HEK293T (cell line): ENCODE measurements around the gene HTR3D.

Experiments
- CTCF ChIA-PET: fragments of 350-600 bp; formaldehyde crosslinking; extraction: SDS; loops from one replicate; lab custom pipeline; 2021; ENCODE audit warnings: antibody characterized with exemption, inconsistent platforms; lab: Yijun Ruan, JAX
- POLR2A ChIA-PET: fragments of 350-600 bp; formaldehyde crosslinking; extraction: SDS; loops from one replicate; lab custom pipeline; 2020; ENCODE audit warnings: antibody characterized with exemption, inconsistent platforms; lab: Yijun Ruan, JAX
- DNase-seq: peaks from one replicate; pipeline ENCODE4 v3.0.0; 2012; ENCODE audit warnings: mixed read lengths; ENCODE audit errors: extremely low spot score
- ARNT ChIP-seq: fragments of 450-650 bp; IDR thresholded peaks from 2 replicates; pipeline ENCODE4 v1.6.1; 2017; ENCODE audit warnings: mild to moderate bottlenecking
- BHLHE40 ChIP-seq: fragments of 450-650 bp; IDR thresholded peaks from 2 replicates; pipeline ENCODE4 v1.6.1; 2016; ENCODE audit warnings: mild to moderate bottlenecking, moderate library complexity, borderline replicate concordance
- CTBP1 ChIP-seq: fragments of 450-650 bp; IDR thresholded peaks from 2 replicates; pipeline ENCODE4 v1.6.1; 2016; ENCODE audit warnings: borderline replicate concordance
- ELF4 ChIP-seq: fragments of 450-650 bp; IDR thresholded peaks from 2 replicates; pipeline ENCODE4 v1.6.1; 2017; ENCODE audit warnings: antibody characterized with exemption
- FOXA1 ChIP-seq: fragments of 450-650 bp; IDR thresholded peaks from 2 replicates; pipeline ENCODE4 v1.6.1; 2016; ENCODE audit warnings: mild to moderate bottlenecking
- FOXK2 ChIP-seq: fragments of 450-650 bp; IDR thresholded peaks from 2 replicates; pipeline ENCODE4 v1.6.1; 2016; ENCODE audit warnings: mild to moderate bottlenecking
- FOXM1 ChIP-seq: fragments of 450-650 bp; IDR thresholded peaks from 2 replicates; pipeline ENCODE4 v1.6.1; 2017; ENCODE audit warnings: mild to moderate bottlenecking, borderline replicate concordance
- HDGF ChIP-seq: fragments of 450-650 bp; IDR thresholded peaks from 2 replicates; pipeline ENCODE4 v1.6.1; 2017; ENCODE audit warnings: antibody characterized with exemption, borderline replicate concordance
- L3MBTL2 ChIP-seq: fragments of 450-650 bp; conservative IDR thresholded peaks from 2 replicates; pipeline ENCODE4 v1.6.1; 2016; ENCODE audit warnings: mild to moderate bottlenecking
- LEF1 ChIP-seq: fragments of 450-650 bp; IDR thresholded peaks from 2 replicates; pipeline ENCODE4 v1.6.1; 2017; ENCODE audit warnings: mild to moderate bottlenecking, borderline replicate concordance
- NFRKB ChIP-seq: fragments of 450-650 bp; IDR thresholded peaks from 2 replicates; pipeline ENCODE4 v1.6.1; 2016; ENCODE audit warnings: mild to moderate bottlenecking, moderate library complexity
- SP1 ChIP-seq: fragments of 450-650 bp; IDR thresholded peaks from 2 replicates; pipeline ENCODE4 v1.6.1; 2017
- SUZ12 ChIP-seq: fragments of 450-650 bp; IDR thresholded peaks from 2 replicates; pipeline ENCODE4 v1.6.1; 2016; ENCODE audit warnings: mild to moderate bottlenecking
- TARDBP ChIP-seq: fragments of 450-650 bp; IDR thresholded peaks from 2 replicates; pipeline ENCODE4 v1.6.1; 2016
- ZNF384 ChIP-seq: fragments of 450-650 bp; IDR thresholded peaks from 2 replicates; pipeline ENCODE4 v1.6.1; 2016
- TF ChIP-seq, protein P1 (sequence below): fragments of 450-650 bp; IDR thresholded peaks from 2 replicates; pipeline ENCODE4 v1.6.1; 2016

The HTR3D gene

DNA sequence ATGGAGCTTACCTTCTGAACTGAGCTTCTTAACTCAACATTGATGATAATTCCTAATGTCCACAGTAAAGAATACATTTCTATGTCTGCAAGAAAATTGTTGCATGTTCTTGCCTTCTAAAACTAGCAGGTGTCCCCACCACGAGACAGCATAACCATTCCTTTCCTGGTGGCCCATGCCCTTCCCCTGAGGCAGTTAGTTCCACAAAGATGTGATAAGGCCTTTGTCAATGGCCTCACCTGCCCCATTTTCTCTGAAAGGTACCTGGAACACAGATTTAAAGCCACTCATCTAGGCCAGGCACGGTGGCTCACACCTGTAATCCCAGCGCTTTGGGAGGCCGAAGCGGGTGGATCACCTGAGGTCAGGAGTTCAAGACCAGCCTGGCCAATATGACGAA is 44.4 kb downstream of the HTR3D start:
- DNase-seq, result no peak
- TF ChIP-seq SUZ12 (no peak), CTBP1 (no peak), HDGF (no peak), ELF4 (no peak), FOXM1 (no peak), TARDBP (no peak), NFRKB (no peak), L3MBTL2 (no peak), ZNF384 (no peak), LEF1 (no peak), FOXA1 (no peak), FOXK2 (no peak), SP1 (no peak)
- TF ChIP-seq, protein P1, sequence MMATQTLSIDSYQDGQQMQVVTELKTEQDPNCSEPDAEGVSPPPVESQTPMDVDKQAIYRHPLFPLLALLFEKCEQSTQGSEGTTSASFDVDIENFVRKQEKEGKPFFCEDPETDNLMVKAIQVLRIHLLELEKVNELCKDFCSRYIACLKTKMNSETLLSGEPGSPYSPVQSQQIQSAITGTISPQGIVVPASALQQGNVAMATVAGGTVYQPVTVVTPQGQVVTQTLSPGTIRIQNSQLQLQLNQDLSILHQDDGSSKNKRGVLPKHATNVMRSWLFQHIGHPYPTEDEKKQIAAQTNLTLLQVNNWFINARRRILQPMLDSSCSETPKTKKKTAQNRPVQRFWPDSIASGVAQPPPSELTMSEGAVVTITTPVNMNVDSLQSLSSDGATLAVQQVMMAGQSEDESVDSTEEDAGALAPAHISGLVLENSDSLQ, result no peak
- CTCF ChIA-PET, result no interaction called here

DNA sequence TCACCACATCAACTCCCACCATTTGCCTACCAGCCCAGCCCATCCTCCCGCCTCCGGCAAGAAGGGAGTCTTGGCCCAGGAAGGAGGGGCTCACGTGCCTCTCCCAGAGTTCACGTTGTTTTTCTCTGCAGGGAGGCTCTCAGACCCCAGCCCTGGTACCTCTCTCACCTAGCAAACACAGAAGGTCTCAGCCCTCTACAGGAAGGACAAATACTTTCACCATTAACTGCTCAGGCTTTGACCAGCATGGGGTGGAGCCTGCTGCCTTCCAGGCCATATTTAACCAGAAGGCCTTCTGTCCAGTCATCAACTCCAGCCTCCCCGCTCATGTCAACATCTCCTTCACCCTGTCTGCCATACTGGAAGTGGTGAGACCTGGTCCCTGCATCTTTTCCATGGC is 46.3 kb downstream of the HTR3D start:
- ChIA-PET CTCF (no interaction called here), POLR2A (no interaction called here)
- DNase-seq, result no peak
- no peak for TF ChIP-seq SP1
- TF ChIP-seq FOXA1, result no peak
- TF ChIP-seq HDGF, result no peak
- no peak for TF ChIP-seq ELF4
- TF ChIP-seq TARDBP, result no peak
- TF ChIP-seq FOXM1, result no peak
- no peak for TF ChIP-seq ZNF384
- TF ChIP-seq BHLHE40, result no peak

More for the DNA sequence above, 44.4 kb downstream of the HTR3D start:
- POLR2A ChIA-PET, result no interaction called here

DNA sequence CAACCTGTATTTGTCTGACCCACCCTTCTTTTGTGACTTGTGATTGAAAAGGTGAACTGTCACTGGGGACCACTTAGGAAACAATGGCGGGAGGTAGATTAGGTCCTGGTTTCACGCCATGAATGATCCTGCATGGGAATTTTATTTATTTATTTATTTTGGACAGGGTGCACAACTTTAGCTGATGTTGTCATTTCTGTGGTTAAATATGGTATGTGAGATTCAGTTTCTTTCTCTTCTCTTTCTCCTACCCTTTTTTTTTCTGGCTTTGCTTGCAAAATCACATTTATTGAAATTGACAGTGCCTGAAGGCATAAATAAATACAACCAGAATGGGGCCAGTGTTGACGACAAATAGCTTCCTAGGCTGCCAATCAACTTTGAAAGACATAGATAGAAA is 47.3 kb downstream of the HTR3D start:
- POLR2A ChIA-PET, result no interaction called here
- TF ChIP-seq, protein P1, result no peak
- TF ChIP-seq TARDBP (no peak), BHLHE40 (no peak), L3MBTL2 (no peak), SP1 (no peak), NFRKB (no peak), ZNF384 (no peak), HDGF (no peak), ARNT (no peak), CTBP1 (no peak), FOXM1 (no peak), SUZ12 (no peak), FOXK2 (no peak), FOXA1 (no peak), LEF1 (no peak), ELF4 (no peak)
- CTCF ChIA-PET, result no interaction called here
- DNase-seq, result no peak

DNA sequence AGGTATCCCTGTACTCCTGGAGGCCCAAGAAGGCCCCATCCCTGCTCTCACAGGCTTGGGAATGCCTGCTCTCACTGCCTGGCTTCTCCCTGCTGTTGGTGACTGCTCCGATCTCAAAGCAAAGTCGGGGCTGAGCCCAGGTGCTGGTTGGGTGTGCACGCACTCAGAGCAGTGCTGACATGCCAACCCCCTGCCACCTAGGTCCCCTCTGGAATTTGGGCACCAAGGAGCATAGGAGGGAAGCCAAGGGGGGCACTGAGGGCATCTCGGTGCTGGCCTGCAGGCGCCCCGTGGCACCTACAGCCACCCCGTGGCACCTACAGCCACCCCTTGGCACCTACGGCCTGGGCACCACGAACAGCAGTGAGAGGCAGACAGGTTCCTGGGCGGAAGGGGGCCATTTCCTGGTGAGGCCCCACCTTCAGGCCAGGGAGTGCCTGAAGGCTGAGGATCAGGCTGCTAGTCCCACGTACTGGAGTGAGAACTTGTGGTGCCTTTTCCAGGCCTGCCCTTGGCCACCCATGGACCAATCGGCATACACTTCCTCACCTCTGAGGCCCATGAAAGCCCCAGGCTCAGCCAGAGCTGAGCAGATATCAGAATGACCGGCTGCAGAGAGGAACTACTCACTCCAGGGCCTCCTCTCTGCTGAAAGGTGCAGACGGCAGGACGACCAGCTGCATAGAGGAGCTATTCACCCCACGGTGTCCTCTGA is 49.7 kb downstream of the HTR3D start:
- TF ChIP-seq LEF1 (no peak), ZNF384 (no peak), FOXA1 (no peak)
- POLR2A ChIA-PET, result no interaction called here
- DNase-seq, result no peak

DNA sequence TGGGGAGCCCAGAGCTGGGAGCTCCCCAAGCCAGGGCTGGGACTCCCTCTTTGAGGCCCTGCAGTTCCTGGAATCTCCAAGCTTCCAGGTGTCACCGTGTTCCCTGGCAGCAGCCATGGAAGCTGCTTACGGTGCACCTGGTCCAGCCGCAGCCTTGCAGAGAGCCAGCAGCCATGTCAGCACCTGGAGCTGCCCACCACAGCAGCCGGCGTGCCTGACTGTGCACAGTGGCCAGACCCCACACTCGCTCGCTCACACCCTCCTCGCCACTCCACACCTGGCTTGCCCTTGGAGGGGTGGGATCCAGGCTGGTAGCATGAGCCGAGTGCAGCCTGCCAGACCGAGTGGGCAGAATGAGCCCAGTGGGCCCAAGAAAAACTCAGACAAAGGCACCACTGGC is 50.5 kb downstream of the HTR3D start:
- CTCF ChIA-PET, result no interaction called here
- DNase-seq, result no peak
- POLR2A ChIA-PET, result no interaction called here
- TF ChIP-seq SP1, result no peak

More for the DNA sequence above, 49.7 kb downstream of the HTR3D start:
- CTCF ChIA-PET, result no interaction called here

DNA sequence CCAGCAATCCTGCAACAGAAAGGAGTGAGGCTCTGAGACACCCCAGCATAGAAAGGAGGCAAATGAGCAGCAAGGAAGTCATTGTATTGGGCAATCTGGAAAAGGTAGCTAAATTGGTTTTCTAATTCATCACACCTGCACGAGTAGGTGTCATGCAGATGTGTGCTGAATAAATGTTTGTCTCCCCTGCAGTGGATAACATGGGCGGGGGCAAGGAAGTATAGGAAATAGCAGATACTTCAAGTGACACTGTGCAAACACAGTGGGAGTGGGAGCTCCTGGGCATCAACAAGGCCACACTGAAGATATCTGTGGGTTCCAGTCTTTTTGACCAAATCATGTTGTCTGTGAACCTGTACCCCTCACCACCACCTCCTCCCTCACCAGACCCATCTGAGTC is 50.9 kb downstream of the HTR3D start:
- ChIA-PET POLR2A (no interaction called here), CTCF (no interaction called here)
- TF ChIP-seq, protein P1, result no peak
- TF ChIP-seq TARDBP (no peak), L3MBTL2 (no peak), ELF4 (no peak), NFRKB (no peak), CTBP1 (no peak), ARNT (no peak), SUZ12 (no peak), FOXA1 (no peak), ZNF384 (no peak), BHLHE40 (no peak)
- DNase-seq, result no peak
